ENCODE results near the gene FGFRL1. TPM values are rescaled to one million over a fixed set of nuclear protein-coding genes. Genes with fewer than 3 reads are reported as not detected.
"Not testable (repeated sequence)": the region's sequence is repeated elsewhere in the genome, so short reads cannot be mapped to it uniquely, and the experiment has no call there.

The FGFRL1 gene
- polyA plus RNA-seq, 1 donor, result 33.1 TPM

- no peak for DNase-seq
Observed at GRCh38 chr4:1036095-1036494, 24.7 kb downstream of the FGFRL1 start.

GRCh38 chr4:1036976-1037810 lies 25.8 kb downstream of the FGFRL1 start:
- no peak for DNase-seq

GRCh38 chr4:1038948-1039492 lies 27.6 kb downstream of the FGFRL1 start:
- DNase-seq, result no peak

- DNase-seq, result no peak
Observed at GRCh38 chr4:1039493-1040343, 28.3 kb downstream of the FGFRL1 start.

GRCh38 chr4:1040344-1041146 lies 29.1 kb downstream of the FGFRL1 start:
- no peak for DNase-seq

- DNase-seq, result no peak
Observed at GRCh38 chr4:1041147-1041935, 29.9 kb downstream of the FGFRL1 start.

- no peak for DNase-seq
Observed at GRCh38 chr4:1041936-1042330, 30.5 kb downstream of the FGFRL1 start.

- no peak for DNase-seq
Observed at GRCh38 chr4:1042352-1043055, 31.1 kb downstream of the FGFRL1 start.

GRCh38 chr4:1043162-1043561 lies 31.7 kb downstream of the FGFRL1 start:
- DNase-seq, result no peak

- no peak for DNase-seq
Observed at GRCh38 chr4:1043651-1044468, 32.4 kb downstream of the FGFRL1 start.

GRCh38 chr4:1044469-1045192 lies 33.2 kb downstream of the FGFRL1 start:
- no peak for DNase-seq

- no peak for DNase-seq
Observed at GRCh38 chr4:1045193-1045594, 33.8 kb downstream of the FGFRL1 start.

GRCh38 chr4:1045595-1046201 lies 34.3 kb downstream of the FGFRL1 start:
- no peak for DNase-seq

GRCh38 chr4:1046581-1047011 lies 35.2 kb downstream of the FGFRL1 start:
- DNase-seq, result not testable (repeated sequence)

GRCh38 chr4:1047106-1047975 lies 35.9 kb downstream of the FGFRL1 start:
- no peak for DNase-seq

GRCh38 chr4:1047976-1048772 lies 36.7 kb downstream of the FGFRL1 start:
- no peak for DNase-seq
